ENCODE data around the gene WNT5B. TPM values are rescaled to one million over a fixed set of nuclear protein-coding genes. Genes with fewer than 3 reads are reported as not detected.

The WNT5B gene
- total and polyA plus RNA-seq, 9 of the 15 experiments (the other 6 are each of a cell fraction or from before 2014, with no cell fraction given) = 0.42 to 16.8 (median 5.4) TPM

- TF ChIP-seq ATF1 (CRISPR knock-in tag; IDR thresholded peaks at IDR 0.05) (no peak), ATF1 (tag; IDR thresholded peaks at IDR 0.05) (0 out of 2 replicates have a peak, but pooled peaks have one; percentile 26), ZFX (CRISPR knock-in tag; IDR thresholded peaks at IDR 0.05) (no peak; the same call in 1 of the 2 replicates), MYNN (IDR thresholded peaks at IDR 0.05) (peak; percentile 93), MYNN (CRISPR knock-in tag; IDR thresholded peaks at IDR 0.05) (no peak), RAD51 (IDR thresholded peaks at IDR 0.05; ENCODE audit: borderline replicate concordance, low read depth) (no peak), SMC3 (conservative IDR thresholded peaks at IDR 0.05; ENCODE audit: insufficient read depth, low read depth, low read length) (peak; percentile 38; the same call in 1 of the 2 replicates), BRF1 (IDR thresholded peaks at IDR 0.05; ENCODE audit: borderline replicate concordance, extremely low read depth, insufficient read length) (no peak), PRDM10 (IDR thresholded peaks at IDR 0.05; ENCODE audit: partially characterized antibody) (peak; percentile 24), MCM7 (IDR thresholded peaks at IDR 0.05) (0 out of 4 replicates have a peak, but pooled peaks of 1 of the 2 experiments have one; percentile 28), ATF7 (IDR thresholded peaks at IDR 0.05) (peak; percentile 9; the same call in 1 of the 2 replicates), ZBTB12 (CRISPR knock-in tag; IDR thresholded peaks at IDR 0.05) (no peak), TEAD2 (tag; IDR thresholded peaks at IDR 0.05) (0 out of 2 replicates have a peak, but pooled peaks have one; percentile 3), NR2C1 (IDR thresholded peaks at IDR 0.05) (no peak), NR2C1 (tag; IDR thresholded peaks at IDR 0.05) (peak; percentile 10; the same call in 1 of the 2 replicates), ZNF24 (IDR thresholded peaks at IDR 0.05) (0 out of 2 replicates have a peak, but pooled peaks have one; percentile 33), SMARCA4 (IDR thresholded peaks at IDR 0.05) (0 out of 2 replicates have a peak, but pooled peaks have one; percentile 30), MBD1 (CRISPR knock-in tag; IDR thresholded peaks at IDR 0.05) (no peak), TEAD4 (IDR thresholded peaks at IDR 0.05; ENCODE audit: low read length) (peak; percentile 44), TEAD4 (CRISPR knock-in tag; IDR thresholded peaks at IDR 0.05; ENCODE audit: borderline replicate concordance) (no peak), GATAD2A (IDR thresholded peaks at IDR 0.05) (peak; percentile 93; the same call in 1 of the 2 replicates), MLLT1 (IDR thresholded peaks at IDR 0.05) (peak; percentile 75 to 79; a peak in 3 of 4 replicates)
Measured at GRCh38 chr12:1605129-1606020, 23.7 kb upstream of the WNT5B start (continued).

Measured in K562 (cell line).